ENCODE data around the gene OPRM1.

Gene OPRM1

GRCh38 chr6:154289818-154290508 lies 250.9 kb downstream of the OPRM1 start:
- DNase-seq, result no peak

- no peak for DNase-seq
These were observed 253.0 kb downstream of the OPRM1 start for GRCh38 chr6:154292066-154292465.

- DNase-seq, result no peak
These were observed 253.9 kb downstream of the OPRM1 start for GRCh38 chr6:154292855-154293519.

- DNase-seq, result no peak
These were observed 256.7 kb downstream of the OPRM1 start for GRCh38 chr6:154295733-154296132.

All from activated CD8-positive, alpha-beta memory T cell treated with anti-CD3 and anti-CD28 coated beads, Interleukin-2, amount 50 U/mL, for 4 hours (primary cell).